Neural cell (in vitro differentiated cells): ENCODE measurements around the gene BTBD19. TPM values are rescaled to one million over a fixed set of nuclear protein-coding genes. Genes with fewer than 3 reads are reported as not detected.

Source experiments
- H2AFZ ChIP-seq: fragments of 200-600, 300-800 bp; sonication (generic), shearing (Covaris generic); 2 replicates; pipeline ENCODE4 v1.6.0; 2014; ENCODE audit warnings: low read depth, mild to moderate bottlenecking, antibody characterized with exemption, low read length, moderate library complexity
- H3F3A ChIP-seq: fragments of 200-600 bp; shearing (Covaris generic); 2 replicates; pipeline ENCODE4 v1.6.1; 2016; ENCODE audit warnings: mild to moderate bottlenecking, moderate library complexity, mixed read lengths, antibody characterized with exemption, low read length; ENCODE audit not compliant: insufficient read depth, poor library complexity, severe bottlenecking
- H3K27ac ChIP-seq: fragments of 200-600, 300-800 bp; sonication (generic), shearing (Covaris generic); 2 replicates; pipeline ENCODE4 v1.5.1; 2014; ENCODE audit warnings: mild to moderate bottlenecking, low read length, moderate library complexity
- H3K27me3 ChIP-seq: fragments of 300-800, 200-600 bp; sonication (generic), shearing (Covaris generic); 2 replicates; pipeline ENCODE4 v1.6.0; 2014; ENCODE audit warnings: mild to moderate bottlenecking, low read depth, low read length, moderate library complexity; ENCODE audit not compliant: insufficient read depth
- H3K36me3 ChIP-seq: fragments of 300-800, 200-600 bp; sonication (generic), shearing (Covaris generic); 2 replicates; pipeline ENCODE4 v1.5.1; 2014; ENCODE audit warnings: mild to moderate bottlenecking, antibody characterized with exemption, low read length, moderate library complexity; ENCODE audit not compliant: insufficient read depth
- H3K4me2 ChIP-seq: fragments of 300-800, 200-600 bp; sonication (generic), shearing (Covaris generic); 2 replicates; pipeline ENCODE4 v1.6.0; 2014; ENCODE audit warnings: mild to moderate bottlenecking, low read length
- H3K4me3 ChIP-seq: fragments of 300-800, 200-600 bp; sonication (generic), shearing (Covaris generic); 2 replicates; pipeline ENCODE4 v1.5.1; 2014; ENCODE audit warnings: mild to moderate bottlenecking, low read length, moderate library complexity
- H3K79me2 ChIP-seq: fragments of 200-600 bp; shearing (Covaris generic); replicated peaks from 2 replicates; pipeline ENCODE4 v1.6.0; 2014; ENCODE audit warnings: mild to moderate bottlenecking, low read length, moderate library complexity; ENCODE audit not compliant: insufficient read depth
- H3K9ac ChIP-seq: fragments of 300-800, 200-600 bp; sonication (generic), shearing (Covaris generic); 2 replicates; pipeline ENCODE4 v1.6.1; 2016; ENCODE audit warnings: mild to moderate bottlenecking, low read length, mixed read lengths
- H3K9me2 ChIP-seq: fragments of 200-600 bp; shearing (Covaris generic); 2 replicates; pipeline ENCODE4 v1.6.1; 2016; ENCODE audit warnings: mild to moderate bottlenecking, low read length, mixed read lengths; ENCODE audit not compliant: insufficient read depth
- H3K9me3 ChIP-seq: fragments of 200-600, 300-800 bp; sonication (generic), shearing (Covaris generic); 2 replicates; pipeline ENCODE4 v1.6.1; 2016; ENCODE audit warnings: mild to moderate bottlenecking, mixed run types, low read length, moderate library complexity, mixed read lengths
- H4K20me1 ChIP-seq: fragments of 200-600 bp; shearing (Covaris generic); 2 replicates; pipeline ENCODE4 v1.6.1; 2016; ENCODE audit warnings: mild to moderate bottlenecking, mixed run types; ENCODE audit not compliant: insufficient read depth
- EP300 ChIP-seq: fragments of 450-650 bp; conservative IDR thresholded peaks from 2 replicates; pipeline ENCODE4 v1.6.1; 2014; ENCODE audit warnings: antibody characterized with exemption, mild to moderate bottlenecking, moderate library complexity; ENCODE audit not compliant: poor library complexity, severe bottlenecking
- EZH2 ChIP-seq: fragments of 200-600, 300-800 bp; shearing (Covaris generic), sonication (generic); IDR thresholded peaks from 2 replicates; pipeline ENCODE4 v1.6.1; 2014; ENCODE audit warnings: antibody characterized with exemption, low read length, borderline replicate concordance, mild to moderate bottlenecking; ENCODE audit not compliant: insufficient read depth, poor library complexity, severe bottlenecking
- MXI1 ChIP-seq: fragments of 450-650 bp; conservative IDR thresholded peaks from 2 replicates; pipeline ENCODE4 v1.6.1; 2014; ENCODE audit warnings: antibody characterized with exemption, mild to moderate bottlenecking; ENCODE audit not compliant: poor library complexity, severe bottlenecking
- POLR2AphosphoS5 ChIP-seq: IDR thresholded peaks from 2 replicates; pipeline ENCODE4 v1.6.1; 2012
- RAD21 ChIP-seq: fragments of 450-650 bp; conservative IDR thresholded peaks from 2 replicates; pipeline ENCODE4 v1.6.1; 2014; ENCODE audit warnings: antibody characterized with exemption, mild to moderate bottlenecking, moderate library complexity
- SMC3 ChIP-seq: fragments of 450-650 bp; conservative IDR thresholded peaks from 2 replicates; pipeline ENCODE4 v1.6.1; 2014; ENCODE audit warnings: antibody characterized with exemption, mild to moderate bottlenecking, moderate library complexity; ENCODE audit not compliant: poor library complexity
- TAF1 ChIP-seq: IDR thresholded peaks from 2 replicates; pipeline ENCODE4 v1.6.1; 2012; ENCODE audit warnings: low read depth
- polyA plus RNA-seq: library from polyadenylated mRNA; depleted of rRNA; stranded (reverse); fragments of >200 nt; gene quantifications from 2 replicates; pipeline ENCODE4 v1.2.3, GENCODE V29; 2014
- TF ChIP-seq, protein P1 (sequence below): fragments of 450-650 bp; IDR thresholded peaks from 2 replicates; pipeline ENCODE4 v1.5.1; 2014; ENCODE audit warnings: antibody characterized with exemption, mild to moderate bottlenecking, moderate library complexity; ENCODE audit not compliant: poor library complexity, severe bottlenecking
- TF ChIP-seq, protein P2 (sequence below): IDR thresholded peaks from 2 replicates; pipeline ENCODE4 v1.6.1; 2012; ENCODE audit warnings: borderline replicate concordance

BTBD19 gene
- polyA plus RNA-seq, 1 donor from 2014 or later, result not detected

DNA sequence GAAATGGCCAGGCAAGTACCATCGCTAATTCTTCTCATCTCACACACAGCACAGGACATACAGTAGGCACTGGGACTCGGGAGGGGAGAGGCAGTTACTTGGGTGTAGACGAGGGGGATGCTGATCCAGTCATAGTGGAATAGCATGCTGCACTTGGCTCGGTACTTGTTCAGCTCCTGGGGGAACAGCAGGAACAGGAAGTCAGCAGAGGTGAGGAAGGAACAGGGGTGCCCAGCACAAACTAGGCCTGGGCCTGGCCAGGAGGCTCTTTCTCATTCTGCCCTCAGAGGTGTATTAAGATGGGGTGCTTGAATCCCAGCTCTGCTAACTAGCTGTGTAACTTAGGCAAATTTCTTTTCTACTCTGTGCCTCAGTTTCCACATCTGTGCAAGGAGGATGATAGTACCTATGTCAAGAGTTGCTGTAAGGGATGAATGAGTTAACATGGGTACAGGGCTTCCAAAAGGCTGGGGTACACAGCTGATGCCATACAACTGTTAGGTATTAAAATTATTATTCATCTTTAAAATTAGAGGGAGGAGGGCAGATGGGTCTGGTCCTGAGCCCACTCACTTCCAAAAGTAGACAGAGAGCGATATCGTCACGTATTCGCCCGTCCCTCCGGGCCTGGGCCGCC, 22.7 kb upstream of the BTBD19 start:
- H3K9ac ChIP-seq, result no peak overlapping the region
- no peak overlapping the region for H2AFZ ChIP-seq
- TF ChIP-seq, protein P1, sequence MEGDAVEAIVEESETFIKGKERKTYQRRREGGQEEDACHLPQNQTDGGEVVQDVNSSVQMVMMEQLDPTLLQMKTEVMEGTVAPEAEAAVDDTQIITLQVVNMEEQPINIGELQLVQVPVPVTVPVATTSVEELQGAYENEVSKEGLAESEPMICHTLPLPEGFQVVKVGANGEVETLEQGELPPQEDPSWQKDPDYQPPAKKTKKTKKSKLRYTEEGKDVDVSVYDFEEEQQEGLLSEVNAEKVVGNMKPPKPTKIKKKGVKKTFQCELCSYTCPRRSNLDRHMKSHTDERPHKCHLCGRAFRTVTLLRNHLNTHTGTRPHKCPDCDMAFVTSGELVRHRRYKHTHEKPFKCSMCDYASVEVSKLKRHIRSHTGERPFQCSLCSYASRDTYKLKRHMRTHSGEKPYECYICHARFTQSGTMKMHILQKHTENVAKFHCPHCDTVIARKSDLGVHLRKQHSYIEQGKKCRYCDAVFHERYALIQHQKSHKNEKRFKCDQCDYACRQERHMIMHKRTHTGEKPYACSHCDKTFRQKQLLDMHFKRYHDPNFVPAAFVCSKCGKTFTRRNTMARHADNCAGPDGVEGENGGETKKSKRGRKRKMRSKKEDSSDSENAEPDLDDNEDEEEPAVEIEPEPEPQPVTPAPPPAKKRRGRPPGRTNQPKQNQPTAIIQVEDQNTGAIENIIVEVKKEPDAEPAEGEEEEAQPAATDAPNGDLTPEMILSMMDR, result no peak
- no peak for TF ChIP-seq TAF1
- TF ChIP-seq EP300, result no peak
- no peak for TF ChIP-seq POLR2AphosphoS5
- no peak for TF ChIP-seq MXI1
- no peak for TF ChIP-seq EZH2
- no peak for TF ChIP-seq SMC3
- TF ChIP-seq, protein P2, sequence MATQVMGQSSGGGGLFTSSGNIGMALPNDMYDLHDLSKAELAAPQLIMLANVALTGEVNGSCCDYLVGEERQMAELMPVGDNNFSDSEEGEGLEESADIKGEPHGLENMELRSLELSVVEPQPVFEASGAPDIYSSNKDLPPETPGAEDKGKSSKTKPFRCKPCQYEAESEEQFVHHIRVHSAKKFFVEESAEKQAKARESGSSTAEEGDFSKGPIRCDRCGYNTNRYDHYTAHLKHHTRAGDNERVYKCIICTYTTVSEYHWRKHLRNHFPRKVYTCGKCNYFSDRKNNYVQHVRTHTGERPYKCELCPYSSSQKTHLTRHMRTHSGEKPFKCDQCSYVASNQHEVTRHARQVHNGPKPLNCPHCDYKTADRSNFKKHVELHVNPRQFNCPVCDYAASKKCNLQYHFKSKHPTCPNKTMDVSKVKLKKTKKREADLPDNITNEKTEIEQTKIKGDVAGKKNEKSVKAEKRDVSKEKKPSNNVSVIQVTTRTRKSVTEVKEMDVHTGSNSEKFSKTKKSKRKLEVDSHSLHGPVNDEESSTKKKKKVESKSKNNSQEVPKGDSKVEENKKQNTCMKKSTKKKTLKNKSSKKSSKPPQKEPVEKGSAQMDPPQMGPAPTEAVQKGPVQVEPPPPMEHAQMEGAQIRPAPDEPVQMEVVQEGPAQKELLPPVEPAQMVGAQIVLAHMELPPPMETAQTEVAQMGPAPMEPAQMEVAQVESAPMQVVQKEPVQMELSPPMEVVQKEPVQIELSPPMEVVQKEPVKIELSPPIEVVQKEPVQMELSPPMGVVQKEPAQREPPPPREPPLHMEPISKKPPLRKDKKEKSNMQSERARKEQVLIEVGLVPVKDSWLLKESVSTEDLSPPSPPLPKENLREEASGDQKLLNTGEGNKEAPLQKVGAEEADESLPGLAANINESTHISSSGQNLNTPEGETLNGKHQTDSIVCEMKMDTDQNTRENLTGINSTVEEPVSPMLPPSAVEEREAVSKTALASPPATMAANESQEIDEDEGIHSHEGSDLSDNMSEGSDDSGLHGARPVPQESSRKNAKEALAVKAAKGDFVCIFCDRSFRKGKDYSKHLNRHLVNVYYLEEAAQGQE, result no peak
- no peak for TF ChIP-seq RAD21
- peaks cover 24% of the 10 kb centered on the region for H3K27me3 ChIP-seq
- no peaks in the 10 kb centered on the region for H3K9me3 ChIP-seq
- no peak overlapping the region for H3K4me2 ChIP-seq
- H3K27ac ChIP-seq, result no peak overlapping the region
- H3K79me2 ChIP-seq, result no peaks in the 10 kb centered on the region
- no peaks in the 10 kb centered on the region for H4K20me1 ChIP-seq
- no peaks in the 10 kb centered on the region for H3F3A ChIP-seq
- H3K4me3 ChIP-seq, result no peak overlapping the region
- H3K9me2 ChIP-seq, result no peaks in the 10 kb centered on the region
- no peaks in the 10 kb centered on the region for H3K36me3 ChIP-seq

DNA sequence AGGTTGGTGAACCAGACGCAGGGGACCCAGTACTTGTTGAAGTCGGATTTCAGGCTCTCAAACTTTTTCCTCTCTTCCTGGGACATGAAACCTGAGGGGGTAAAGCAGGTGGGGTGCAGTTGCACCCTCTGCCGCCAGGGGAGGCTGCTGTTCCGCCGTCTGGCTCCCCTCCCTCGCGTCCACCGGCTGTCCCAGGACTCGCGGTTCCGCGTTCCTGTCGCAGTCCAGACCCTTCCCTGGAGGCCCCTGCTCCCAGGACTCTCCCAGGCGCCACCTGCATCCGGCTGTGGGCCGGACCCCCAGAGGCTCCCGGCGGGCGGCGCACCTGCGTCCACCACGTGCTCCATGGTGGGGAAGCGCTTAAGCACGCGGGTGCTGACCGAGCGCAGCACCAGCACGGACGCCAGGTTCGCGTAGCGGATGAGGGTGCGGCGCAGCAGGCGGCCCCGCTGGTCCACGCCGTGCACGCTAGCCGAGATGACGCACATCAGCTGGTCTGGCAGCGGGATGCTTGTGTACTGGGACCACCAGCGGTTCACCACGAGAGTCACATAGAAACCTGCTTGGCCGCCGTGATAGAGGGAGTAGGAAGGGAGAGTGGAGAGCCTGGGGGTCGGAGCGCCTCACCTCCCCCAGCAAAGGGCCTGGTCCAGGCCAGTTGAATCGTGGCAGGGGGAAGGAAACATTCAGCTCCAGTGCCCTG, 22.0 kb upstream of the BTBD19 start:
- H3K9me2 ChIP-seq, result no peaks in the 10 kb centered on the region
- no peaks in the 10 kb centered on the region for H3K36me3 ChIP-seq
- H3K4me3 ChIP-seq, result peak overlapping the region; percentile 21
- no peak overlapping the region for H2AFZ ChIP-seq
- no peaks in the 10 kb centered on the region for H3F3A ChIP-seq
- H3K4me2 ChIP-seq, result no peak overlapping the region
- H3K27me3 ChIP-seq, result peaks cover 24% of the 10 kb centered on the region
- no peaks in the 10 kb centered on the region for H3K9me3 ChIP-seq
- no peak overlapping the region for H3K27ac ChIP-seq
- no peak overlapping the region for H3K9ac ChIP-seq
- H4K20me1 ChIP-seq, result no peaks in the 10 kb centered on the region
- H3K79me2 ChIP-seq, result no peaks in the 10 kb centered on the region
- TF ChIP-seq, protein P1, result peak; percentile 50
- TF ChIP-seq, protein P2, result no peak
